Fibroblast of lung (primary cell): Measurements from ENCODE around the gene ZBTB22.

Experiments used
- CTCF ChIP-seq, 2 donors: IDR thresholded peaks in 1 of 2; conservative IDR thresholded peaks in 1 of 2; 1 replicate in 1 of 2; 2 replicates in 1 of 2; pipeline ENCODE4 v1.5.1; 2011 to 2012; ENCODE audit warnings: low read length in 2 of 2, control low read depth in 1 of 2, inconsistent platforms in 1 of 2, low read depth in 1 of 2, mild to moderate bottlenecking in 1 of 2
- EZH2 ChIP-seq: IDR thresholded peaks from 2 replicates; pipeline ENCODE4 v1.5.1; 2012; ENCODE audit warnings: low read length, control low read depth, mild to moderate bottlenecking; ENCODE audit errors: missing control alignments

GRCh38 chr6:33273924-33274902, 43.3 kb downstream of the ZBTB22 start:
- TF ChIP-seq CTCF (conservative IDR thresholded peaks at IDR 0.05 in 1 of 2, IDR thresholded peaks at IDR 0.05 in 1 of 2; ENCODE audit: low read depth in 1 of 2, low read length in 2 of 2) (no peak), EZH2 (no peak)
